Measurements from ENCODE around the gene DLG1. TPM values are rescaled to one million over a fixed set of nuclear protein-coding genes. Genes with fewer than 3 reads are reported as not detected.
A peak's percentile ranks its signal among the peaks of the same experiment; 100 is the strongest.

DLG1 gene
- total RNA-seq, 1 experiment from 2014 or later, result 107 TPM

DNA sequence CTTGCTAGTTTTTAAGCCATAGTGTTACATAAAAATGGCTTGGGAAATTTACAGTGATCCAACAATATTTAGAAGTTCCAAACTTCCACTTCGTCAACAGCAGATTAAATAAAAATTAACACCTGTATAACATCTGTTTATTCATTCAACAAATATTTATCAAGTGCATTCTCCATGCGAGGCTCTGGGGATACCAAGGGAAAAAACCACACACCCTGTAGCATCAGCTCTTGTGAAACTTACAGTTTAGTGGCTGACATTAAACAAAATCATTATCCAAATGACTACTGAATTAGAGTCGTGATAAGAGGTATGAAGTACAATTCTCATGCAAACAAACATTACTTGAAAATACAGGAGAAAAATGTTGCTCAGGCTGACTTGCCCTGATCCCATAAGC lies 122.9 kb downstream of the DLG1 start:
- Histone ChIP-seq H3K36me3 (ENCODE audit: insufficient read depth, low read length, poor library complexity, severe bottlenecking) (no peaks in the 10 kb centered on the region), H3K9me3 (ENCODE audit: low read depth, low read length, poor library complexity, severe bottlenecking) (no peaks in the 10 kb centered on the region), H3K4me3 (ENCODE audit: low read depth, low read length, poor library complexity, severe bottlenecking) (no peak overlapping the region), H3K27me3 (replicated peaks; ENCODE audit: insufficient read depth, low read depth, low read length, poor library complexity) (no peaks in the 10 kb centered on the region), H3K27ac (ENCODE audit: low read depth, low read length, poor library complexity, severe bottlenecking) (no peak overlapping the region), H3K4me1 (ENCODE audit: insufficient read depth, low read length, poor library complexity, severe bottlenecking) (peaks cover 14% of the 10 kb centered on the region)
- BruUV-seq (replicated peaks), result no TSS peak
- POLR2A ChIA-PET (ENCODE audit: low non-redundant PET), result no interaction called here
- CTCF ChIA-PET, result no interaction called here
- intact Hi-C loops (cut with micrococcal nuclease; ENCODE audit: unreplicated experiment), result no loop called here
- DNase-seq (ENCODE audit: low spot score), result no peak
- TF ChIP-seq EZH2 (IDR thresholded peaks at IDR 0.05; ENCODE audit: borderline replicate concordance, low read depth, low read length, poor library complexity, severe bottlenecking) (no peak), CTCF (conservative IDR thresholded peaks at IDR 0.05; ENCODE audit: low read depth, low read length) (no peak)

GRCh38 chr3:197174927-197175326 lies 123.5 kb downstream of the DLG1 start:
- CTCF ChIA-PET, result no interaction called here

DNA sequence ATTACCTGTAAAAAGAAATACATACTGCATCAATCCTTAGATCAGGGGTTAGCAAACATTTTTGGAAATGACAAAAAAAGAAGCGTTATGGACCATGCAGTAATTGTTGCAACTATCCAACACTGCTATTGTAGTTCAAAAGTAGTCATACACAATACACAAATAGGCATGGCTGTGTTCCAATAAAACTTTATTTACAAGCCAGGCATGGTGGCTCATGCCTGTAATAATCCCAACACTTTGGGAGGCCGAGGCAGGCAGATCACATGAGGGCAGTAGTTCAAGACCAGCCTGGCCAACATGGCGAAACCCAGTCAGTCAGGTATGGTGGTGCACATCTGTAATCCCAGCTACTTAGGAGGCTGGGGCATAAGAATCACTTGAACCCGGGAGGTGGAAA lies 124.8 kb downstream of the DLG1 start:
- Histone ChIP-seq H3K4me3 (ENCODE audit: low read depth, low read length, poor library complexity, severe bottlenecking) (no peak overlapping the region), H3K4me1 (ENCODE audit: insufficient read depth, low read length, poor library complexity, severe bottlenecking) (peaks cover 14% of the 10 kb centered on the region), H3K27me3 (replicated peaks; ENCODE audit: insufficient read depth, low read depth, low read length, poor library complexity) (no peaks in the 10 kb centered on the region), H3K9me3 (ENCODE audit: low read depth, low read length, poor library complexity, severe bottlenecking) (no peaks in the 10 kb centered on the region), H3K27ac (ENCODE audit: low read depth, low read length, poor library complexity, severe bottlenecking) (no peak overlapping the region), H3K36me3 (ENCODE audit: insufficient read depth, low read length, poor library complexity, severe bottlenecking) (no peaks in the 10 kb centered on the region)
- no TSS peak for BruUV-seq (replicated peaks)
- ChIA-PET POLR2A (ENCODE audit: low non-redundant PET) (interaction anchor here (0.6 kb wide), 1 partner anchor 155 kb away, joined by 9 read pairs; no protein-coding TSS in a partner anchor), CTCF (no interaction called here)
- no peak for DNase-seq (ENCODE audit: low spot score)
- intact Hi-C loops (cut with micrococcal nuclease; ENCODE audit: unreplicated experiment), result no loop called here
- TF ChIP-seq CTCF (conservative IDR thresholded peaks at IDR 0.05; ENCODE audit: low read depth, low read length), result no peak
- TF ChIP-seq EZH2 (IDR thresholded peaks at IDR 0.05; ENCODE audit: borderline replicate concordance, low read depth, low read length, poor library complexity, severe bottlenecking), result no peak

More at GRCh38 chr3:197174927-197175326, 123.5 kb downstream of the DLG1 start:
- H3K36me3 ChIP-seq (ENCODE audit: insufficient read depth, low read length, poor library complexity, severe bottlenecking), result no peaks in the 10 kb centered on the region
- POLR2A ChIA-PET (ENCODE audit: low non-redundant PET), result no interaction called here
- peak overlapping the region; percentile 22 for H3K27ac ChIP-seq (ENCODE audit: low read depth, low read length, poor library complexity, severe bottlenecking)
- TF ChIP-seq CTCF (conservative IDR thresholded peaks at IDR 0.05; ENCODE audit: low read depth, low read length) (no peak), EZH2 (IDR thresholded peaks at IDR 0.05; ENCODE audit: borderline replicate concordance, low read depth, low read length, poor library complexity, severe bottlenecking) (no peak)
- BruUV-seq (replicated peaks), result no TSS peak
- intact Hi-C loops (cut with micrococcal nuclease; ENCODE audit: unreplicated experiment), result no loop called here
- H3K4me1 ChIP-seq (ENCODE audit: insufficient read depth, low read length, poor library complexity, severe bottlenecking), result peaks cover 14% of the 10 kb centered on the region
- peak; percentile 11 for DNase-seq (ENCODE audit: low spot score)
- H3K4me3 ChIP-seq (ENCODE audit: low read depth, low read length, poor library complexity, severe bottlenecking), result no peak overlapping the region
- no peaks in the 10 kb centered on the region for H3K9me3 ChIP-seq (ENCODE audit: low read depth, low read length, poor library complexity, severe bottlenecking)
- no peaks in the 10 kb centered on the region for H3K27me3 ChIP-seq (replicated peaks; ENCODE audit: insufficient read depth, low read depth, low read length, poor library complexity)
